ENCODE results near the gene NACC1.

NACC1 gene

DNA sequence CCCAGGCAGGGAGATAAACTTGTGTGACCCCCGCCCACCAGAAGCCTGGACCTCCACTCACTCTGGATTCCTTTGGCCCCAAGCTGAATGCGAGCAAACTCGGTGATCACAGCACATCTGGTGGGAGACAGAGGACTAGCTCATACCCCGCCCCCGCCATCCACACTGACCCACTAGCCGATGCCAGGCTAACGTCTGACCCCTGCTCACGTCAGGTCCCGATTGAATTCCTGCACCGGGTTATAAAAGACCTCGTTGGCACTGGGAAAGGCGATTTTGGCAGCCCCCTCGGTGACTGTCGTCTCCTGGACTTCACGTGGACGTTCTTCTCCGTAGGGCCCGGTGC lies 2.2 kb upstream of the NACC1 start:
- TF ChIP-seq, protein P1, sequence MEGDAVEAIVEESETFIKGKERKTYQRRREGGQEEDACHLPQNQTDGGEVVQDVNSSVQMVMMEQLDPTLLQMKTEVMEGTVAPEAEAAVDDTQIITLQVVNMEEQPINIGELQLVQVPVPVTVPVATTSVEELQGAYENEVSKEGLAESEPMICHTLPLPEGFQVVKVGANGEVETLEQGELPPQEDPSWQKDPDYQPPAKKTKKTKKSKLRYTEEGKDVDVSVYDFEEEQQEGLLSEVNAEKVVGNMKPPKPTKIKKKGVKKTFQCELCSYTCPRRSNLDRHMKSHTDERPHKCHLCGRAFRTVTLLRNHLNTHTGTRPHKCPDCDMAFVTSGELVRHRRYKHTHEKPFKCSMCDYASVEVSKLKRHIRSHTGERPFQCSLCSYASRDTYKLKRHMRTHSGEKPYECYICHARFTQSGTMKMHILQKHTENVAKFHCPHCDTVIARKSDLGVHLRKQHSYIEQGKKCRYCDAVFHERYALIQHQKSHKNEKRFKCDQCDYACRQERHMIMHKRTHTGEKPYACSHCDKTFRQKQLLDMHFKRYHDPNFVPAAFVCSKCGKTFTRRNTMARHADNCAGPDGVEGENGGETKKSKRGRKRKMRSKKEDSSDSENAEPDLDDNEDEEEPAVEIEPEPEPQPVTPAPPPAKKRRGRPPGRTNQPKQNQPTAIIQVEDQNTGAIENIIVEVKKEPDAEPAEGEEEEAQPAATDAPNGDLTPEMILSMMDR (IDR thresholded peaks at IDR 0.05; ENCODE audit: low read depth, low read length), result no peak
- no peak for DNase-seq (ENCODE audit: low read depth in 2 of 2)
- peak overlapping the region; percentile 98 to 99 for H3K4me3 ChIP-seq (replicated peaks in 1 of 2; ENCODE audit: low read depth in 2 of 2, low read length in 2 of 2)

DNA sequence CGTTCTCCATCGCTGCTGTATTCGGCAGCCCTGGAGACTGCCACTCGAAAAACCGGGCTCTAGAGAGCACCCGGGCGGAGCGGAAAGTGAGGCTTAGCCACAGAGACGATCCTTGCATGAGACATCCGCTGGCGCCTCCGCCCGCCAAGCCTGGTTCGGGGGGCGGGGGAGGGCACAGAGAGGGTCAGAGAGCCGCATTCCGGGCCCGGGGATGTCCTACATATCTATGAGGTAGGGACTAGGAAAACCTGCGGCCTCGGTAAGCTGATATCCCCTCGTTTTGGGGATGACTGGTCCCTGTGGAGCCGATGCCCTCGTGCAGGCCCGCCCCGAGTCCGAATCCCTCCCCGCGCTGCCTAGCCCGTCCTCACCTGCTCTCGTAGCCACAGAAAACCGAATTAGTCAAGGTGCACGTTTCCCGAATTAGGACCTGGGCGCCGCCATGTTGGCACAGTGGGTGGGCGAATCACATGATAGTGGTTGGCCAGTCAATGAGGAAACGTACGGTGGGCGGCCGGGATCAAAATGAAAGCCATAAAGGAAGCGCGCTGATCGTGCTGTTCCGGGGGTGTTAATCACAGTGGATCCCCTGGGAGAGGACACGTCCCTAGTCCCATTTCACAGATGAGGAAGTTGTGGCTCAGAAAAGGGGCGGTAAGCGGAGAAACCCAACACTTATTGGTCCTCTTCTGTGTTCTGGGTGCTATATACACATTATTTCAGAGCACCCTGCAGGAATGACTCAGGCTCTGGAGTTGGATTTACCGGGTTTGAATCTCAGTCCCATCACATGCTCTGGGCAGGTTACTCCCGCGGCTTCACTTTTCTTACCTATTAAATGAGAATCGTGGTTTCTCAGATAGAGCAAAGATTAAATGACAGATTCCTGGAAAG lies 1.5 kb upstream of the NACC1 start, which contains the start of gene TRMT1:
Gene TRMT1 (minus strand): TSS at position 459 of the 894 bp plus-strand sequence. CDS start 341 bp downstream, at position 118.
- TF ChIP-seq, protein P1 (IDR thresholded peaks at IDR 0.05; ENCODE audit: low read depth, low read length), result no peak
- peak; percentile 94 to 97 for DNase-seq (ENCODE audit: low read depth in 2 of 2)
- peak within 1 kb of the TSS; percentile 98 to 99 for H3K4me3 ChIP-seq (replicated peaks in 1 of 2; ENCODE audit: low read depth in 2 of 2, low read length in 2 of 2)

DNA sequence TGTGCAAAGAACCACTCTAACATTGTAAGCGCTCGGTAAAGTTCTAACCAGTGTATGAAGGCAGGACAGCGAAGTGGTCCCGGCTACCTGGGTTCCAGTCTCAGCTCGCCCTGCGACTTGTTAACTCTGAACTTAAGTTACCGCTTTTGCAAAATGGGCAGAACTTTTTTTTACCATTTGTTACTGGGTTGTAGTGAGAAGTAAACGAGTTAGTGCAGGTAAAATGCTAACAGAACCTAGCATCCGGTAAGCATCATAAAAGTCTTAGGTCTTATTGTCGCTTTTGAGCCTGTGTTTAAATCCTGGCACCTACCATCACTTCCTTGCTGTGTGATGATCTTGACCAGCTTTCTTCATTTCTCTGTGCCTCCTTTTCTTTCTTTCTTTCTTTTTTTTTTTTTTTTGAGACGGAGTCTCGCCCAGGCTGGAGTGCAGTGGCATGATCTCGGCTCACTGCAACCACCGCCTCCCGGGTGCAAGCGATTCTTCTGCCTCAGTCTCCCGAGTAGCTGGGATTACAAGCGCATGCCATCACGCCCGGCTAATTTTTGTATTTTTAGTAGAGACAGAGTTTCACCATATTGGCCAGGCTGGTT lies 790 bp upstream of the NACC1 start:
- H3K4me3 ChIP-seq (replicated peaks in 1 of 2; ENCODE audit: low read depth in 2 of 2, low read length in 2 of 2), result peak overlapping the region; percentile 98 to 99
- DNase-seq (ENCODE audit: low read depth in 2 of 2), result no peak
- TF ChIP-seq, protein P1 (IDR thresholded peaks at IDR 0.05; ENCODE audit: low read depth, low read length), result no peak

DNA sequence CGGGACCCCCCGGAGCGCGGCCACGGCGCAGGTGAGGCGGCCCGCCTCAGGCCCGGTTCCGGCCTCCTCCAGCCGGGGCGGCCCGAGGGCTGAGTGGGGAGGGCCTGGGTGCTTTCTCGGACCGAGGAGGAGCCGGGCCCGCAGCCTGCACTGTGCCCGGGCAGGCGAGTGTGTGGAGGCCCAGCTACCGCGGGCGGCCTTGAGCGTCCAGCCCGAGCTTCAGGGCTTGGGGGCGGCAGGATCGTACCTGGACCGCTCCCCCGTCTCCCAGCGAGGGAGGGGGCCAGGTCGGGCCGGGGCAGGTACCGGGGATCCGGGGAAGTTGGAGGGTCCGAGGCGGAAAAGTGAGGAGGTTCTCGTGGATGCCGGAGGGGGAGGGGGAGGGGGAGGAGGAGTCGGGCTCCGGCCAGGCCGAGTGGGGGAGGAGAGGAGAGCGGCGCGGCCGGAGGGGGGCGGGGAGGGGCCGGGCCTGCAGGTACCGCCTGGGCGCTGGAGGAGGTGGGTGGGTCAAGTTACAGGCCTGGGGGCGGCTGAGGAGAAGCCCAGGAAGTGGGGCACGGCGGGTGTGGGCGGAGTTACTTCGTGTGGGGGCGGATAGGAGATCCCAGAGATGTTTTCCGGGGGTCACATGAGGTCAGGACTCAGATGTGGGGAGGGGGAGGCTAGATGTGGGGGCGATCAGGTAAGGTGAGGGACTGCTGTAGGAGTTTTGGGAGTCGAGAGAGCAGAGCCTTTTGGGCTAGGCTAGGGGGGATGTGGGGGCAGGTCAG lies 545 bp downstream of the NACC1 start:
- TF ChIP-seq, protein P1 (IDR thresholded peaks at IDR 0.05; ENCODE audit: low read depth, low read length), result no peak
- DNase-seq (ENCODE audit: low read depth in 2 of 2), result peak in 1 of 2 donors; percentile 52
- H3K4me3 ChIP-seq (replicated peaks in 1 of 2; ENCODE audit: low read depth in 2 of 2, low read length in 2 of 2), result peak overlapping the region; percentile 92 to 97

DNA sequence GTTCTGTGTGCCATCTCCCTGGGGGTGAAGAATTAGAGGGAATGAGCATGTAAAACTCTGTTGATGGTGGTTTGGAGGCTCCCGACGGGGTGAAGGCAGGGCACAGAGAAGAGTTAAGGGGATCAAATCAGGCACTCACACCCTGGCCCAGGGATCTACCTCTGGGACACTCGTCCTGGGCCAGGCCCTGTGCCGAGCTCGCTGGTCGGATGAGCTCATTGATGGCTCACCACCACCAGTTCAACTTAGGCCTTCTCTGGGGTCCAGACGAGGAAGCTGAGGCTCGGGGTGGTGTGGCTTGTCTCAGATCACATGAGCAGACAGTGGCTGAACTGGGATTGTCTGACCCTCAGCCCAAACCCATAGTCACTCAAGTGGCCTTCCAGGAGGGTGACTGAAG lies 1.6 kb downstream of the NACC1 start:
- peak overlapping the region; percentile 92 to 97 for H3K4me3 ChIP-seq (replicated peaks in 1 of 2; ENCODE audit: low read depth in 2 of 2, low read length in 2 of 2)
- DNase-seq (ENCODE audit: low read depth in 2 of 2), result peak in 1 of 2 donors; percentile 43
- TF ChIP-seq, protein P1 (IDR thresholded peaks at IDR 0.05; ENCODE audit: low read depth, low read length), result no peak

DNA sequence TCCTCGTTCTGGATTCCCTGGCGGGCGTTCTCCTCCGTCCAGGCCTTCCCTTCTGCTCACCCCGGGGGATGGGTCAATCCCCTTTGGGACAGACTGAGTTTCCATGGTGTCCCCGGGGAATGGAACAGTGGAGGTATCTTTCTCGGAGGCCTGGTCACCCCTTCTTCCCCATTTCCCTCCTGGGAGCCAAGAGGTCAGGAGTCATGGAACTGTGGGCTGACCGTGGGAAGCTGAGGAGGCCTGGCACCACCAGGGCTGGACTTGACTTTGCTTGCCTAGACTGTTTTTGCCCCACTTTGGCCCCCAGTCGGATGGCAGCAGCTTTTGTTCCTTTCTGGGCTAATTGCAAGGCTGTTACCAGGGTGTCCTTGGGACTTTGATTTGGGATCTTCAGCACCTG lies 2.0 kb downstream of the NACC1 start:
- DNase-seq (ENCODE audit: low read depth in 2 of 2), result no peak
- peak overlapping the region; percentile 21 to 97 for H3K4me3 ChIP-seq (replicated peaks in 1 of 2; ENCODE audit: low read depth in 2 of 2, low read length in 2 of 2)
- TF ChIP-seq, protein P1 (IDR thresholded peaks at IDR 0.05; ENCODE audit: low read depth, low read length), result no peak
